Hematopoietic multipotent progenitor cell treated with erythropoietin and hydrocortisone succinate and interleukin-3 and kit ligand, for 17 days (in vitro differentiated cells): Measurements from ENCODE around the gene DNAH5.
"Not testable (repeated sequence)": the region's sequence is repeated elsewhere in the genome, so short reads cannot be mapped to it uniquely, and the experiment has no call there.

Source experiments
- DNase-seq: peaks from one replicate; pipeline ENCODE4 v3.0.0-alpha.2; 2015; ENCODE audit warnings: low spot score

The DNAH5 gene, protein sequence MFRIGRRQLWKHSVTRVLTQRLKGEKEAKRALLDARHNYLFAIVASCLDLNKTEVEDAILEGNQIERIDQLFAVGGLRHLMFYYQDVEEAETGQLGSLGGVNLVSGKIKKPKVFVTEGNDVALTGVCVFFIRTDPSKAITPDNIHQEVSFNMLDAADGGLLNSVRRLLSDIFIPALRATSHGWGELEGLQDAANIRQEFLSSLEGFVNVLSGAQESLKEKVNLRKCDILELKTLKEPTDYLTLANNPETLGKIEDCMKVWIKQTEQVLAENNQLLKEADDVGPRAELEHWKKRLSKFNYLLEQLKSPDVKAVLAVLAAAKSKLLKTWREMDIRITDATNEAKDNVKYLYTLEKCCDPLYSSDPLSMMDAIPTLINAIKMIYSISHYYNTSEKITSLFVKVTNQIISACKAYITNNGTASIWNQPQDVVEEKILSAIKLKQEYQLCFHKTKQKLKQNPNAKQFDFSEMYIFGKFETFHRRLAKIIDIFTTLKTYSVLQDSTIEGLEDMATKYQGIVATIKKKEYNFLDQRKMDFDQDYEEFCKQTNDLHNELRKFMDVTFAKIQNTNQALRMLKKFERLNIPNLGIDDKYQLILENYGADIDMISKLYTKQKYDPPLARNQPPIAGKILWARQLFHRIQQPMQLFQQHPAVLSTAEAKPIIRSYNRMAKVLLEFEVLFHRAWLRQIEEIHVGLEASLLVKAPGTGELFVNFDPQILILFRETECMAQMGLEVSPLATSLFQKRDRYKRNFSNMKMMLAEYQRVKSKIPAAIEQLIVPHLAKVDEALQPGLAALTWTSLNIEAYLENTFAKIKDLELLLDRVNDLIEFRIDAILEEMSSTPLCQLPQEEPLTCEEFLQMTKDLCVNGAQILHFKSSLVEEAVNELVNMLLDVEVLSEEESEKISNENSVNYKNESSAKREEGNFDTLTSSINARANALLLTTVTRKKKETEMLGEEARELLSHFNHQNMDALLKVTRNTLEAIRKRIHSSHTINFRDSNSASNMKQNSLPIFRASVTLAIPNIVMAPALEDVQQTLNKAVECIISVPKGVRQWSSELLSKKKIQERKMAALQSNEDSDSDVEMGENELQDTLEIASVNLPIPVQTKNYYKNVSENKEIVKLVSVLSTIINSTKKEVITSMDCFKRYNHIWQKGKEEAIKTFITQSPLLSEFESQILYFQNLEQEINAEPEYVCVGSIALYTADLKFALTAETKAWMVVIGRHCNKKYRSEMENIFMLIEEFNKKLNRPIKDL (N-terminal part only)

DNA sequence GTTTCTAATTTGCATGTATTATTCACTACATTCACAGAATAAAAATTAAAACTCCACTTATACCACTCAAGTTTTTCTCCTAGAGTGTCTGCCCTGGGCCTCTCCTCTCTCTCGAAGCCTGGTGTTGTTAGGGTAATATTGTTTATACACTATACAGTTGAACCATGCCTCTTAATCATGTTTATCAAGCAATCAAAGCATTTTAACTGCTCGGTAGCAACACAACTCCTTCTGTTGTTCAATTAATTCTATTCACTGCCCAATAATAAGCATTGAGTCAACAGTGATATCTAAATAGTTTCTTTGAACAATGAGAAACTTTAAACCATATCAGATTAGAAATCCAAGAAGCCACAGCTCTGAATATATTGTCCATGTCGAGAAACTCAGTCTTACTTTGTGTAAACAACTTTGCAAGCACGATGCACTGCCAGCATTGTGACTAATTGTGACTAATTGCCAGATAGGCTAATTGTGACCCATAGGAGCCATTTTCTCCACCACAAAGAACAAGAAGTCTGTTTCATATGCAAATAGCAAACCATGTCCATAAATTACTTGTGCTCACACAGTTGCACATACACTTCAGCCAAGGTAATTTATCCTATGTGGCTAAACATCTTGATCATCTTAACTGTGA lies at the start of gene DNAH5:
TSS of gene DNAH5 (minus strand) at position 129 of the 640 bp plus-strand sequence. CDS start 250 bp downstream, outside the sequence.
- no peak for DNase-seq

DNA sequence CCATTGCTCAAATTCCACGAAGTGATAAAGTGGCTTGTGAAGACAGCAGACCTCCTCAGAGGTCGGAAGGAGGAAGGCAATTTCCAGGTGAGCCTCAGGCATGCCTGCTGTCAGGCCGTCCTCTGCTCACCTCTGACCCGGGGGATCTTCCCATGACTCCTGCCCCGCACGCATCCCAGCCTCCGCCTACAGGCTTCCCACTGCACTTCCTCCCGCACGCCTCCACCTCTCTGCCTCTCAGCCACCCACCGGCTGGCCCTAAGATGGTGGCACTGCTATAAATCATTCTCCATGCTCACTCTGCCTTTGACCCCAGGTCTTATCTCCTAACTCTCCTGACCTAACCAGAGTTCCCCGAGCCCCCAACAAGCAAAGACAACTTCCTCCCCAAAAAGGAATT lies 49.4 kb upstream of the DNAH5 start:
- no peak for DNase-seq

DNA sequence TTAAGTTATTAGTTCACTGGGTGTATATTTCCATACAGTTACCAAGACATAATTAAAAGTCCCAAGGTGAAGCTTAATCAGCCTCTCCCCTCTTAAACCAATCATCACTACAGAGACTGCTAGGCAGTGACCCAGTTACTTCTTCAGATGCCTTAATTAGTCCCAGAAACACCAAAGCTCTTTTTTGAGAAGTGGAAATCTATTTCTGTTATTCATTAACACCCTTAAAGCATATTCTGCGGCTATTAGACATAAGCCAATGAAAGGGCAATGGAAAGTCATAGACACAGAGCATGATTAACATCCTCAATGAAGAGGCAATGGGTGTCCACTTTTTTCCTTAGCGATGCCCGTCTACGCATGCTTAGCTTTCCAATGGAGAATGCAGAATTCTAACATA lies 48.3 kb upstream of the DNAH5 start:
- no peak for DNase-seq

DNA sequence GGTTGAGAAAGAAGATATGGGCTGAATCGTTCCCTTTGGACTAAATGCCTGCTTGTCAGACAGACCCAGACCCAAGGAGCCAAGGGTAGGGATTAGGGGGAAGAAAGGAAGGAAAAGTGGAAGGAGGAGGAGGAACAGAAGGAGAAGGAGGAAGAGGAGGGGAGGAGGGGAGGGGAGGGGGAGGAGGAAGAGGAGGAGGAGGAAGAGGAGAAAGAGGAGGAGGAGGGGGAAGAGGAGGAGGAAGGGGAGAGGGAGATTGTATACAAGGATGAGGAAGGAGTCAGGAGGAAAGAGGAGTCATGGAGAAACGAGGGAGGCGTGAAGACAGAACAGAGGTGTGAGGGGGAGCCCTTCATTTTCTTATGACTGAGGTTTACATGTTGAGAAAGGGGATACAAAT lies 46.9 kb upstream of the DNAH5 start:
- no peak for DNase-seq

DNA sequence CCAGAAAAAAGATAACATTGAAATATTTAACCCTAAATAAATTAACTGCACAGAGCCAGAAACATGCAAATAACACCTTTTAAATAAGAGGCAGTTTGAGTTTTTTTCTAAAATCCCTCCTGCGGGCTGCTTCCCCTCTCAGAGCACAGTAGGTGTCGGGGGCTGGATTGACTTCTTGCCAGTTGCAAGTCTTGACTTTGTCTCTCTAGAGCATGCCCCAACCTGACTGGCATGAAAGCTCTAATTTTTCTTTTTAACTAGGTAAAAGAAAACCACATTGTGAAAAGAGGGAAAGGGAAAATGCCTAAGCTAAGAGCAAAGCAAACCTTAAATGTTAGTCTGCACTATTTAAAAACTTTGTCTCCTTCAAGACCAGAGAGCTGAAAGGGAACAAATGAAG lies 46.4 kb upstream of the DNAH5 start:
- DNase-seq: no peak

DNA sequence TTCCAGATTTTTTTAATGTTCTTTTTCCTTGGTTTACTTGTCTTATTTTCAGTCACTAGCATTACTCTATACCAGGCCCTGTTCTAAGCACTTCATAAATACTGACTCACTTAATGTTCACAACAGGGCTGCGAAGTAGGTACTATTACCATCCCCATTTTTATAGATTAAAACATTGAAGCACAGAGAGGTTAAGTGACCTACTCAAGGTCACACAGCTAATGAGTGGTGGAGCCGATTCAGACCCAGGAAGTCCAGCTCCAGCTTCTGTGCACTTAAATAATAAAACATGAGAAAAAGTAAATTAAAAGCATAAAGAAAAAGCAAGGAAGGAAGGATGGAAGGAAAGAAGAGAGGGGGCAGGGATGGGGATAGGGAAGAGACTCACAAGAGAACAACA lies 45.3 kb upstream of the DNAH5 start:
- no peak for DNase-seq

DNA sequence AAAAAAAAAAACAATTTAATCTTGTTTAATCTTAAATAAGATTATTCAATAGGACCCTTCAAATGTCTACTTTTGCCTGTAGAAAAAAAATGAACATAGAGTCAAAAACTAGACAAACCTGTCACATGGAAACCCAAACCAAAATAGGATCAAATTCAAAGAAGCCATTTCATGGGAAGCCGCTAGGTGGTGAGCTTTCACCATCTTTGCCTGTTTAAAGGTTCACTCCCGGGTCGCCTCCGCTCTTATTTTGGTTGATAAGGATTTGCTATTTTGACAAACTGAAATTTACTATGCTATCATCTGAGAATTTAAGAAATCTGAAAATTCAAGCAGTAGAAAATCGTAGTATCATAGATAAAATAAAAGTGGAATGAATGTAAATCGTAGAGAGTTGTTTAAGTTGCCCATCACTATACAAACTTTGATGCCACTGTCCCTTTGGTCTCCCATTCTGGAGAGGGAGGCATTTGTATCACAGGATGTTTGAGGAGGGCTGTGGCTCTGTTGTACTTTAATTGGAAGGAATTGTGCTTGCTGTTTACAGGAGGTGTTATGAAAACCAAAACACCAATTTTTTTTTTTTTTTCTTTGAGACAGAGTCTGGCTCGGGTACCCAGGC lies 43.5 kb upstream of the DNAH5 start:
- DNase-seq: no peak

DNA sequence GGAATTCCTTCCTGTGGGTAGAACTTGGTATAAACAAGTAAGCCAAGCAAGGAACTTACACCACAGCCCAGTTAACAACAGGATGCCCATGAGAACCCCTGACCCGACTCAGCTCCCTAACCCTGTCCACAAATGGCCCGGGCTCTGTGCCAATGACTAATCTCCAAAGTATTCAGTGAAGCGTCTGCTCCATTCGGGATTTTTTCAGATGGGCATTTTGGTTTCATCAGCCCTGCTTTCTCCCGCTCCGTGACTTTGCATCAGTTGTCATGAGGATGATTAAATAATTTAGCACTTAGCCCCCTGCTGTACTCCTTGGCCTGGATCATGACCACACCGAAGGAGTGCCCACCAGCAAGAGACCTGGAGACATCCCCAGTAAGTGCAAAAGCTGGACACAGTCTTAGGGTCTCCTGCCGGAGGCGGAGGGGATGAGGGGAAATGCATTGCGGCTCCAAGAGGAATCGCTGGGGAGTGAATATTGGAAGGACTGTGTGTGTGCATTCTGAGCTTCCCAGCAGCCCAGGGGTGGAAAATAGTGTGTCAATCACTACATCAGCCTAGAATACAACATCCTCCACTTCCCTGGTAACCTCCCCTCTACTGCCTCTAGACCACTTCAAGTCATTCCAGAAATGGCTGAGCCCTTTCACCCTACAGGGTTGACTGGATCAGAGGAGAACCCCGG lies 41.4 kb upstream of the DNAH5 start:
- DNase-seq: no peak

DNA sequence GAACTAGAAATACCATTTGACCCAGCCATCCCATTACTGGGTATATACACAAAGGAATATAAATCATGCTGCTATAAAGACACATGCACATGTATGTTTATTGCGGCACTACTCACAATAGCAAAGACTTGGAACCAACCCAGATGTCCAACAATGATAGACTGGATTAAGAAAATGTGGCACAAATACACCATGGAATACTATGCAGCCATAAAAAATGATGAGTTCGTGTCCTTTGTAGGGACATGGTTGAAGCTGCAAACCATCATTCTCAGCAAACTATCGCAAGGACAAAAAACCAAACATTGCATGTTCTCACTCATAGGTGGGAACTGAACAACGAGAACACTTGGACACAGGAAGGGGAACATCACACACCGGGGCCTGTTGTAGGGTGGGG lies 40.4 kb upstream of the DNAH5 start:
- DNase-seq: not testable (repeated sequence)

DNA sequence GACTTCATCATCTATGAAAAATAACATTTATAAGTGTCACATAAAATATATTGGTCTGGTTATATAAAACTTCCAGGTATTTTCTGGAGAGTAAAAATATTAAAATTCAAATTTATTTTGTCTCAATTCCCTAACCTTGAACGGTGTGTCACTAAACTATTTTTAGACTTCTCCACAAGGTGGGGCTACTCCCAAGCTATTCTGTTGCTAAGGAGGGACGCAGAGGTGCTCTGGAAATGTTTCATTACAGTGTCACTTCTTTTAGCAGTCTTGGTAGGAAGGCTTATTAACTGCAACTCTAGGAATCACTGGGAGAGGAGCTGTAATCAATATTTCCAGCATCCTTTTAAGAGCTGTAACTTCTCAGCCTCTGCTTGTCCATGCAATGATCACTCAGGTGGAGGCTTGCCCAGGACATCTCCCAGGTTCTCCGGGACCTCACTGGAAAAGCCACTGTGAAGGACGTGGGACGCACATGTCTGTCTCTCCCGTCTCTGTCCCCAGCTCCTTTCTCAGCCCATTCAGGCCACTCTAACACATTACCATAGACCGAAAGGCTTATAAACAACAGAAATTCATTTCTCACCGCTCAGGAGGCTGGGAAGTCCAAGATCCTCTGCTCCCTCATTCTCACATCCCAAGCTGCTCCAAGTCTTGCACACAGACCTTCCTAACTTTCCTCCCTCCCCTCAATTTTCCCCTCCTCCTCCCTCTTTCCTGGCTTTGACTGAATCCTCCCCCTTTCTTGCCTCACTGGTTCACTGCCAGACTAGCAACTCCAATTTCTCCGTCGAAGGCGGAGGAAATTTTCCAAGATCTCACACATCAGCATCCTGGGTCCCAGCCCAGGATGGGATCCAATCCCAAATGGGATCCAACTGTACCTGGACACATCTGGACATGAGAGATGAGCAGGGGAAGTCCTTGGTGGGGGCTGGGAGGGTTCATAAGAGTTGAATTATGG lies 32.7 kb upstream of the DNAH5 start:
- DNase-seq: no peak

DNA sequence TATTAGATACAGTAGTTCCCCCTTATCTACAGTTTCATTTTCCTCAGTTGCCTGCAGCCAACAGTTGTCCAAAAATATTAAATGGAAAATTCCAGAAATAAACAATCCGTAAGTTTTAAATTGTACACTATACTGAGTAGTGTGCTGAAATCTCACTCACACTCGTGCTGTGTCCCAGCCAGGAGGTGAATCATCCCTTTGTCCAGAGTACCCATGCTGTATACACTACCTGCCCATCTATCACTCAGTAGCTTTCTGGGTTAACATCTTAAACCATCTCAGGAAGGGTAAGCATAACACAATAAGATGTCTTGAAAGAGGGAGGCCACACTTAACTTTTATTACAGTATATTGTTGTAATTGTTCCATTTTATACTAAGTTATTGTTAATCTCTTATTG lies 31.7 kb upstream of the DNAH5 start:
- no peak for DNase-seq

DNA sequence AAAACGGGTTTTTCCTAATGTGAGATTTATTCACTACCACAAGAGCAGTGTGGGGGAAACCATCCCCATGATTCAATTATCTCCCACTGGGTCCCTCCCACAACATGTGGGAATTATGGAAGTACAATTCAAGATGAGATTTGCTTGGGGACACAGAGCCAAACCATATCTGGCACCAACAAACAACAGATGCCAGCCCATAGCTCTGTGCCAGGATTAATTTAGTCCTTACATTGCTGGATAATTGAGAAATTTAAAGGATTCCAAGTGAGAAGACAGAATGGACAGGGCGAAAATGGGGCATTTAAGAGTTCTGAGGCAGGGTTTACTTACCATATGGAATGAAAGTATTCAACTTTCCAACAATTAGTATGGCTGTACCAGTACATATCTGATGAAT lies 30.8 kb upstream of the DNAH5 start:
- DNase-seq: no peak

DNA sequence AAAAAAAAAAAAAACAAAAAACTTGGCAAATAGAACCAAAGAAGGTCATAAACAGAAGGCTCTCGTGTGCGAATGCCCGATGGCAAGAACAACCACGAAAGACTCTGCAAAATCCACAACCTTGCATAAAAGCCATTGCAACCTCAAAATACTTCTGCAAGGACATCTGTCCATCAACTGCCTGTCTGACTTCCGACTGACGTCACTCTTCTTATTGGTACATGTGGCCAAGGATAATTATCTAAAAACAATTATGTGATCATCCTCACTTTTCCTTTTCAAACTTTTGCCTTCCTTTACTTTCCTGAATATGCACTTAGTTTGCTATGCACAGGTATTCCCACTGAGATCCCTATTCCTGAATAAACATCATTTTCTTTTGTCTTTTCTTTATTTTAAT lies 29.2 kb upstream of the DNAH5 start:
- DNase-seq: no peak

DNA sequence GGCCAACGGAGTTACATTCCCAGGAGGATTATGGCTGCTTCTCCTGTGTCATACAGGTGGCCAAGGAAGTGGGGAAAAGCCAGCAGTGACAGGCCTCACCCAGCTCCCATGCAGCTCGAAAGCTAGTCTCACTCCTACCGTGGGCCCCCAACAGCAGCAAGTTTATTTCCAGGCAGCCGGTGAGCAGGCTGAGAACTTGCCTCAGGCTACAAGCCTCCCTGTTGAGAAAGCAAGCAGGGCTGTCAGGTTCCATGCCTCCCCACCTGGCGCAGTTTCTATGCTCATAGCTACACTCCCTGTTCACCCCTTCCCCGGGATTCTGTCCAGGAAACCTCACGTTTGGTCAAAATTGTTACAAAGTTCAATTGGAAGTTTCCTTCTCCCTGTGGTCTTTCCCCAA lies 27.5 kb upstream of the DNAH5 start:
- DNase-seq: no peak

DNA sequence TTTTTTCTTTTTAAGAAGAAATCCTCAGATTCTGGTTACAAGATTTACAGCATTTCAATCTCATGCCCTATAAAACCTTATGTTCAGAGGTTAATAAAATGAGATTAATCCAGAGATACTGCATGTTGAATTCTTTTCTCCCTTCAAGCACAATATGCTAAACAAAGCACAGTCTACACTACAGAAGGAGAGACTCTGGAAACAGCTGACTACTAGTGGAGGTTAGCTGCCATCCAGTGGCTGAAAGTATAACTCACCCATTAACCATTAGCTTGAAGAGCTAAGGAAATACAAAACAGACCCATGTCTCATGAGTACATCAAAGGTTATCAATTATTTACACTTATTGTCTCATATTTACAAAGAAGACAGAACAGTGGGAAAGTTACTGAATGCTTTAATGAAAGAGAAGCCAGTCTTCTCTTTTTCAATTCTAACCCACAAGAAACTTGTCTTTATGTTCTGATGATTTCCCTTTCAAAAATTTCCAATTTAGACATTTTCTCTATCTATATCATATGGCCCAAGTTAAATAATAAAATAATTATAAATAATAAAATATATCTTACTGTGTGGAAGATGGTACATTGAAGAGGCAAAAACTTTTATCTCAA lies 12.7 kb upstream of the DNAH5 start:
- no peak for DNase-seq

DNA sequence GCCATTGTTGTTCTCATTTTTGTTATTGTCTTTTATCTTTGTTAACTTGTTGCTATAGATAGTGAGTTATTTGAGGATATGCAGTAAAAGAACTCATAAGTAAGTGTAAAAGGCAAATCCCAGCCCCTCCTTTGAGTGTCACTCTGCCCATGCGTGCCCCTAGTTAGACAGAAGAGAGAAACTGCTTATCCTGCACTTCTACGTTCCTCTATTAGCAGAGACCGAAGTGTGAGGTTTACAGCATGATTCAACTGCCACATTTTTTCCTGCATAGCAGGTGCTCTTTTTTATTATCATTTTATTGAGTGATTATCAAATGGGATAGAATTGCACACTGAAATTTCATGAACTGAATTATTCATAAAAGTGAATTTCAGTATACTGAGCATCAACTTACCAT lies 12.0 kb upstream of the DNAH5 start:
- DNase-seq: no peak

DNA sequence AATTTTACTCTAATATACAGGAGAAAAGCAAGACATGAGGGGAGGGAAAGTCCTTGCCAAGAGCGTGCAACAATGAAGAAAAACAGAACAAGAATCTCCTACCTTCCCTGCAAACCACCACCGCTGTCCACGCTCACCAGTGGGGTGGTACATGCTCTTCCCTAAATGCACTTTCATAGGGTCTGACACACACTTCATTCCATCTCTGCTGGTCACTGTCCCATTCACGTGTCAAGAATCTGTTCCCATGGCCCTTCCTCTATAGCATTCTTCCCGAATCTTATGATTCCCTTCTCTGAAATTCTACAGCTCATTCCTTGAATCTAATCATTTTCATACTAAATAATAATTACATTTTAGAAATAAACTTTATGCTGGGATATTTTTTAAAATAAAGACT lies 11.4 kb upstream of the DNAH5 start:
- DNase-seq: no peak

DNA sequence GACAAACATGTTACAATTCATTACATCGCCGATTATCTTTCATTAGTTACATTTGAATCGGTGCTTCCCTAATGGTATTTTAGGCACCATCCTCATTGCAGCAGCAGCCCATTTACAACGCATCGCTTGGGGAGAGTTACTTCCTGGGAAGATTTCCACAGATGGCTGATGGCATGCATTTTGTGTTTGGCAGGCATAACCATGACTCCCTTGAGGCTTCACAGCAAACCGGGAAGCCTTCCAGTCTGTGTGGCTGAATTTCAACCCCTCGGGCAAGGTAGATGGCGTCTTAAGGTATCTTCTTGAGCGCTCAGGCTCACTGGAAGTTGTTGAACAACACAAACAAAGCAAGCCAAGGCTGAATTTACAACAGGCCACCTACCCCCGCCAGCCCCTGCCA lies 1.6 kb upstream of the DNAH5 start:
- DNase-seq: no peak

DNA sequence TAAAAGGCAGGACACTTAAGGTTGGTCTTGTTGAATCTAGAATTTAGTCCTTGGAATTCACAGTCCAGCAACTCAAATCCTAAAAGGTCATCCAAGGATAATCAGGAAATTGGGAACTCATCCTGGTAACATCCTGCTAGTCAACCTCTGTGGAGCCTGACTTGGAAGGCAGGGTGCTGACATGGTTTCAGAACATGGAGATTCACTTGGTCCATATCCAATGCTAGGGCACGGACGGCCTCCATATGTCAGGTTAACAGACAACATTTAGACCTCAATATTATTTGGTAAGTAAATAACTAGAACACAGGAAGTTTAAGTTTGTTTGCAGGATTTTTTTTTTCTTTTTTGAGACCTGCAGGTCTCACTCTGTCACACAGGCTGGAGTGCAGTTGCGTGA lies 783 bp upstream of the DNAH5 start:
- DNase-seq: no peak
